AG04449 (cell line): ENCODE data around the gene GOLGA3.
"Not testable (repeated sequence)": the region's sequence is repeated elsewhere in the genome, so short reads cannot be mapped to it uniquely, and the experiment has no call there.

Experiments used
- CTCF ChIA-PET: fragments of 350-600 bp; formaldehyde crosslinking; extraction: SDS; loops from one replicate; lab custom pipeline; 2021; ENCODE audit warnings: antibody characterized with exemption; lab: Yijun Ruan, JAX
- POLR2A ChIA-PET: fragments of 400-600, 350-600 bp; formaldehyde crosslinking; extraction: SDS; loops from one replicate; lab custom pipeline; 2020; ENCODE audit warnings: antibody characterized with exemption, inconsistent platforms; lab: Yijun Ruan, JAX
- DNase-seq: peaks from one replicate; pipeline ENCODE4 v3.0.0-alpha.2; 2010; ENCODE audit warnings: low read depth, low spot score
- H3K4me3 ChIP-seq: 2 replicates; pipeline ENCODE4 v1.5.1; 2011; ENCODE audit warnings: low read depth, mild to moderate bottlenecking, control low read depth, low read length
- CTCF ChIP-seq: IDR thresholded peaks from one replicate; pipeline ENCODE4 v1.5.1; 2011; ENCODE audit warnings: mild to moderate bottlenecking, moderate library complexity, low read length, control low read depth, inconsistent platforms; ENCODE audit not compliant: insufficient read depth; ENCODE audit errors: missing control alignments

The GOLGA3 gene

GRCh38 chr12:132828706-132829534 is at the start of gene GOLGA3:
Gene GOLGA3 (minus strand): TSS chr12:132828869. CDS start chr12:132822128, 6,741 bp downstream.
- H3K4me3 ChIP-seq = peak within 1 kb of the TSS; percentile 99
- DNase-seq = peak; percentile 59
- POLR2A ChIA-PET = interaction anchor here (0.7 to 1.1 kb wide), 3 partner anchors 45 to 59 kb away, joined by 3 read pairs; partner anchors contain the start of gene CHFR
- CTCF ChIA-PET = no interaction called here
- no peak for TF ChIP-seq CTCF

GRCh38 chr12:132874620-132875019 is 46.0 kb upstream of the GOLGA3 start:
- DNase-seq, H3K4me3 ChIP-seq, POLR2A ChIA-PET: not testable (repeated sequence)
- CTCF ChIA-PET = interaction anchor here (0.9 kb wide), 1 partner anchor 12 kb away, joined by 4 read pairs; no protein-coding TSS in a partner anchor

- DNase-seq = no peak
- no peak overlapping the region for H3K4me3 ChIP-seq
- no peak for TF ChIP-seq CTCF
- ChIA-PET POLR2A (no interaction called here), CTCF (no interaction called here)
These were observed 45.5 kb upstream of the GOLGA3 start for GRCh38 chr12:132874175-132874574.

GRCh38 chr12:132873724-132874123 is 45.1 kb upstream of the GOLGA3 start:
- DNase-seq = no peak
- no peak overlapping the region for H3K4me3 ChIP-seq
- POLR2A ChIA-PET = no interaction called here
- CTCF ChIA-PET = interaction anchor here (0.6 kb wide), 1 partner anchor 258 kb away, joined by 3 read pairs; no protein-coding TSS in a partner anchor
- no peak for TF ChIP-seq CTCF

- TF ChIP-seq CTCF = no peak
- CTCF ChIA-PET = interaction anchor here (0.6 kb wide), 1 partner anchor 259 kb away, joined by 3 read pairs; no protein-coding TSS in a partner anchor
- POLR2A ChIA-PET = no interaction called here
- H3K4me3 ChIP-seq = no peak overlapping the region
- no peak for DNase-seq
These were observed 44.3 kb upstream of the GOLGA3 start for GRCh38 chr12:132872975-132873421.

GRCh38 chr12:132872073-132872855 is 43.6 kb upstream of the GOLGA3 start:
- TF ChIP-seq CTCF = no peak
- ChIA-PET CTCF (no interaction called here), POLR2A (no interaction called here)
- no peak for DNase-seq
- H3K4me3 ChIP-seq = no peak overlapping the region
